Activated CD8-positive, alpha-beta T cell treated with anti-CD3 and anti-CD28 coated beads, Interleukin-2, amount 10 ng/mL, durations not matched to agents 7 days and 5 days (primary cell): ENCODE data around the gene ATP2B3. TPM values are rescaled to one million over a fixed set of nuclear protein-coding genes. Genes with fewer than 3 reads are reported as not detected.

Experiments used
- ATAC-seq: fragments of 150-1000 bp; cut with Tn5 transposase; one replicate; pipeline ENCODE4 v1.10.0; 2021; ENCODE audit warnings: moderate library complexity
- CTCF ChIA-PET: fragments of 350-600 bp; sonication (Branson Sonifier 250); formaldehyde crosslinking; loops from one replicate; lab custom pipeline; 2021; ENCODE audit warnings: antibody characterized with exemption; lab: Charles Lee
- POLR2A ChIA-PET: fragments of 350-600 bp; sonication (Branson Sonifier 250); formaldehyde crosslinking; loops from one replicate; lab custom pipeline; 2021; ENCODE audit warnings: antibody characterized with exemption; lab: Charles Lee
- DNase-seq: peaks from one replicate; pipeline ENCODE4 v3.0.0-alpha.2; 2020
- H3K27ac Mint-ChIP-seq: one replicate; pipeline ENCODE4 v1.8.0; 2021; ENCODE audit warnings: mild to moderate bottlenecking, mixed read lengths
- H3K27me3 Mint-ChIP-seq: one replicate; pipeline ENCODE4 v1.8.0; 2021; ENCODE audit warnings: low read depth, mixed read lengths
- H3K36me3 Mint-ChIP-seq: one replicate; pipeline ENCODE4 v1.8.0; 2021; ENCODE audit warnings: low read depth, mixed read lengths
- H3K4me1 Mint-ChIP-seq: one replicate; pipeline ENCODE4 v1.8.0; 2021; ENCODE audit warnings: low read depth, mixed read lengths
- H3K4me3 Mint-ChIP-seq: one replicate; pipeline ENCODE4 v1.8.0; 2021; ENCODE audit warnings: mild to moderate bottlenecking, mixed read lengths
- H3K9me3 Mint-ChIP-seq: one replicate; pipeline ENCODE4 v1.8.0; 2022; ENCODE audit warnings: mixed read lengths; ENCODE audit not compliant: insufficient read depth
- total RNA-seq, 2 experiments: library from RNA; stranded (reverse); gene quantifications; one replicate each; pipeline ENCODE4 v1.2.3, GENCODE V29; 2021

ATP2B3 gene
- total RNA-seq, 2 experiments from 2014 or later, result not detected

DNA sequence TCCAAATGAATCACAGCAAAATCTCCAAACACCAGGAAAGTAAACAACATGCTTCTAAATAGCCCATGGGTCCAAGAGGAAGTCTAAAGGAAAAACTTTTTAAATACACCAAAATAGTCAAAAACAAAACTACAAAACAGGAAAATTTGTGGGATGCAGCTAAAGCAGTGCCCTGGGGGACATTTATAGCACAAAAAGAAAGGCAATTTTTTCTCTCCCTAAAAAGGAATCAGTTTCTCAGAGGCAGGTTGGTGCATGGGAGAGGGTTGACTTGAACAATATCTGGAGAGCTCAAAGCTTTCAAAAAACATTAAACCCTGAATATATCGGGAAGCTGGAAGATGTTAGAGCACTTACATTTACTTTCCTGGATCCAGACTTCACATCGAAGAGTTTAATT is 113.9 kb downstream of the ATP2B3 start:
- Mint-ChIP-seq H3K27me3 (no peaks in the 10 kb centered on the region), H3K4me3 (no peak overlapping the region), H3K9me3 (no peaks in the 10 kb centered on the region), H3K27ac (no peak overlapping the region), H3K4me1 (no peaks in the 10 kb centered on the region), H3K36me3 (no peaks in the 10 kb centered on the region)
- no peak for DNase-seq
- POLR2A ChIA-PET, result no interaction called here
- CTCF ChIA-PET, result interaction anchor here (1.0 to 1.2 kb wide), 3 partner anchors 21 to 36 kb away, joined by 3 read pairs; no protein-coding TSS in a partner anchor
- ATAC-seq, result no peak

DNA sequence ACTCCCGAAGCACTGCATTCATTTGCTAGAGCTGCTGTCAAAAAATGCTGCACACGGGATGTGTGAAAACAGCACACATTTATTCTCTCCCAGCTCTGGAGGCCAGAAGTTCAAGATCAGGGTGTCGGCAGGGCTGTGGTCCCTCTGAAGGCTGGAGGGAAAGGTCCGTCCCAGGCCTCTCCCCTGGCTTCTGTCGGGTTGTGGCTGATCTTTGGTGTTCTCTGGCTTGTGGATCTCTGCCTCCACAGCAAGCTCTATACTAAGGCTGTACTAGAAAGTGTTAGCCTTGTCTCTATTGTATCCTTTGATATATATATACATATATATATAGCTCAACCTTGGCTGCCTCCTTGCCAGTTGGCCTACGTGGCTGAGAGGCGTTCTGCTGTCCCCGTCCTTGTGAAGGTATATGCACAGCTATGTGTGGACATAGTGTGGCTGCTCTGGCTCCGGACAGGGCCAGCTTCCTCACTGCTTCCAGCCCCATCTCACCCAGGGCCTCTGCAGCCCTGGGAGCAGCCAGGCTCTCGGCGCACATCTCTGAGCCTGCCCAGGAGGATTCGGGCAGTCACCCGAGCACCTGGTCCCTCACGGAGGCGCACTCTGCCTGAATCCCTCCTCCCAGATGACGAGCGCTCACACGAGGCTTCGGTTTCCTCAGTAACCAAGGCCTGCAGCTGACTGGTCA is 114.6 kb downstream of the ATP2B3 start:
- ATAC-seq, result no peak
- no peak overlapping the region for H3K4me3 Mint-ChIP-seq
- H3K36me3 Mint-ChIP-seq, result no peaks in the 10 kb centered on the region
- DNase-seq, result no peak
- no peaks in the 10 kb centered on the region for H3K4me1 Mint-ChIP-seq
- no peaks in the 10 kb centered on the region for H3K9me3 Mint-ChIP-seq
- H3K27me3 Mint-ChIP-seq, result no peaks in the 10 kb centered on the region
- ChIA-PET POLR2A (interaction anchor here (0.6 kb wide), 1 partner anchor 317 kb away, joined by 3 read pairs; no protein-coding TSS in a partner anchor), CTCF (interaction anchor here (1.0 to 1.2 kb wide), 3 partner anchors 22 to 36 kb away, joined by 3 read pairs; no protein-coding TSS in a partner anchor)
- H3K27ac Mint-ChIP-seq, result no peak overlapping the region

Other genes with a start within 250 kb of the ATP2B3 start
- gene PNMA6F, start 195.9 kb upstream of the ATP2B3 start, total RNA-seq, result not detected
- 10 to 100 TPM; 20.8 to 22.3 TPM for gene ZNF275, start 183.5 kb upstream of the ATP2B3 start, total RNA-seq
- gene PNMA6E, start 116.3 kb upstream of the ATP2B3 start, total RNA-seq, result not detected
- gene ZFP92, start 106.2 kb upstream of the ATP2B3 start, total RNA-seq, result 1 to 10 TPM; 1.5 to 1.6 TPM
- 1 to 10 TPM; 3.6 to 3.8 TPM for gene TREX2, start 71.6 kb upstream of the ATP2B3 start, total RNA-seq
- 10 to 100 TPM; 56.6 to 57.7 TPM for gene HAUS7, start 47.1 kb upstream of the ATP2B3 start, total RNA-seq
- not detected for gene BGN, start 22.7 kb upstream of the ATP2B3 start, total RNA-seq
- gene CCNQ, start 81.5 kb downstream of the ATP2B3 start, total RNA-seq, result 10 to 100 TPM; 23.9 to 24.5 TPM
- gene DUSP9, start 129.6 kb downstream of the ATP2B3 start, total RNA-seq, result not detected
- under 1 TPM; 0.16 to 0.58 TPM for gene PNCK, start 156.2 kb downstream of the ATP2B3 start, total RNA-seq
- 1 to 10 TPM in 1 of 2 experiments, under 1 TPM in 1; 0.82 to 1.3 TPM for gene SLC6A8, start 170.3 kb downstream of the ATP2B3 start, total RNA-seq
- gene BCAP31, start 206.7 kb downstream of the ATP2B3 start, total RNA-seq, result 100 to 1,000 TPM; 155 to 158 TPM
- 10 to 100 TPM; 14.6 to 15.9 TPM for gene ABCD1, start 207.2 kb downstream of the ATP2B3 start, total RNA-seq
- gene PLXNB3, start 246.6 kb downstream of the ATP2B3 start, total RNA-seq, result 1 to 10 TPM in 1 of 2 experiments, under 1 TPM in 1; 0.83 to 1.4 TPM